SH-SY5Y (cell line): ENCODE results near the gene FGG.

Experiments
- GATA2 ChIP-seq: IDR thresholded peaks from 2 replicates; pipeline ENCODE4 v1.6.1; 2011; ENCODE audit warnings: mild to moderate bottlenecking, low read depth, low read length
- GATA3 ChIP-seq: IDR thresholded peaks from 2 replicates; pipeline ENCODE4 v1.6.1; 2011; ENCODE audit warnings: low read depth, mild to moderate bottlenecking, low read length, moderate library complexity

- TF ChIP-seq GATA3 (no peak), GATA2 (no peak)
Measured at GRCh38 chr4:154593868-154594267, 18.6 kb downstream of the FGG start.
